HepG2 (cell line): ENCODE data around the gene TRMT10C. TPM values are rescaled to one million over a fixed set of nuclear protein-coding genes. Genes with fewer than 3 reads are reported as not detected.

Experiments used
- ATAD3A ChIP-seq: sonication (generic); formaldehyde crosslinking; IDR thresholded peaks from 2 replicates; pipeline ENCODE4 v1.4.0; 2020; ENCODE audit warnings: missing genetic modification reagents
- FOXK2 ChIP-seq: fragments of 450-650 bp; IDR thresholded peaks from 2 replicates; pipeline ENCODE4 v1.6.1; 2016
- HNRNPH1 ChIP-seq: fragments of 200-400 bp; formaldehyde crosslinking; optimal IDR thresholded peaks from 2 replicates; pipeline ENCODE3; 2017; ENCODE audit warnings: mild to moderate bottlenecking, low read depth, low read length
- KAT2B ChIP-seq: fragments of 150-350 bp; IDR thresholded peaks from 2 replicates; pipeline ENCODE4 v1.6.1; 2014; ENCODE audit warnings: low read depth, low read length, borderline replicate concordance
- KAT7 ChIP-seq: IDR thresholded peaks from 2 replicates; pipeline ENCODE4 v1.6.1; 2018; ENCODE audit warnings: borderline replicate concordance, missing compliant biosample characterization
- KDM4B ChIP-seq: sonication (generic); formaldehyde crosslinking; IDR thresholded peaks from 2 replicates; pipeline ENCODE4 v1.4.0; 2020; ENCODE audit warnings: missing genetic modification reagents
- NPAS2 ChIP-seq: sonication (generic); formaldehyde crosslinking; IDR thresholded peaks from 2 replicates; pipeline ENCODE4 v1.8.0; 2022; ENCODE audit warnings: mild to moderate bottlenecking, missing genetic modification reagents, borderline replicate concordance
- REPIN1 ChIP-seq: sonication (generic); formaldehyde crosslinking; IDR thresholded peaks from 2 replicates; pipeline ENCODE4 v1.8.0; 2022; ENCODE audit warnings: missing genetic modification reagents, low read depth, mild to moderate bottlenecking, borderline replicate concordance
- SAFB2 ChIP-seq: sonication (generic); formaldehyde crosslinking; IDR thresholded peaks from 2 replicates; pipeline ENCODE4 v1.5.1; 2020; ENCODE audit warnings: missing genetic modification reagents, low read depth, mild to moderate bottlenecking, borderline replicate concordance
- SETDB1 ChIP-seq: sonication (generic); formaldehyde crosslinking; IDR thresholded peaks from 2 replicates; pipeline ENCODE4 v1.5.1; 2020; ENCODE audit warnings: missing genetic modification reagents, mild to moderate bottlenecking, borderline replicate concordance
- SOX13 ChIP-seq, 3 experiments: fragments of 450-650 bp in 1 of 3; sonication (generic) in 1 of 3; formaldehyde crosslinking in 1 of 3; IDR thresholded peaks in 2 of 3; conservative IDR thresholded peaks in 1 of 3; 2 replicates each; pipeline versions ENCODE4 v1.5.0 to v1.6.1; 2016 to 2020; ENCODE audit warnings: antibody characterized with exemption in 1 of 3, mild to moderate bottlenecking in 1 of 3, missing compliant biosample characterization in 1 of 3, missing genetic modification reagents in 1 of 3, moderate library complexity in 1 of 3
- SP4 ChIP-seq: sonication (generic); formaldehyde crosslinking; IDR thresholded peaks from 2 replicates; pipeline ENCODE4 v1.8.1; 2023; ENCODE audit warnings: mild to moderate bottlenecking, missing genetic modification reagents
- ZNF460 ChIP-seq: sonication (generic); formaldehyde crosslinking; IDR thresholded peaks from 2 replicates; pipeline ENCODE4 v1.5.1; 2020; ENCODE audit warnings: missing genetic modification reagents, mild to moderate bottlenecking, borderline replicate concordance
- ZNF569 ChIP-seq: sonication (generic); formaldehyde crosslinking; IDR thresholded peaks from 2 replicates; pipeline ENCODE4 v1.5.0; 2020; ENCODE audit warnings: mild to moderate bottlenecking, missing genetic modification reagents, moderate library complexity, borderline replicate concordance
- ZSCAN12 ChIP-seq: sonication (generic); formaldehyde crosslinking; IDR thresholded peaks from 2 replicates; pipeline ENCODE4 v1.9.0; 2021; ENCODE audit warnings: mild to moderate bottlenecking, missing genetic modification reagents
- polyA plus RNA-seq, 8 experiments: library from polyadenylated mRNA; depleted of rRNA in 3 of 8; stranded (reverse) in 7 of 8; unstranded in 1 of 8; fragments of >200 nt; fragmentation: Illumina TruSeq in 4 of 8; extraction: Trizol in 4 of 8; gene quantifications; 2 replicates each; pipeline versions ENCODE4 v1.2.1 to v1.2.3, GENCODE V29; 2011 to 2016; ENCODE audit warnings: low read depth in 4 of 8, missing spikeins in 1 of 8, mixed read lengths in 1 of 8; ENCODE audit not compliant: insufficient read depth in 1 of 8
- total RNA-seq, 5 experiments: library from RNA; depleted of rRNA; stranded (reverse); fragments of >200 nt; fragmentation: Illumina TruSeq; extraction: Trizol; gene quantifications; 2 replicates each; pipeline ENCODE4 v1.2.3, GENCODE V29; 2016; ENCODE audit warnings: low read depth in 1 of 5
- TF ChIP-seq, protein P1 (sequence below): sonication (generic); formaldehyde crosslinking; IDR thresholded peaks from 2 replicates; pipeline ENCODE4 v1.5.0; 2020; ENCODE audit warnings: missing genetic modification reagents
- TF ChIP-seq, protein P2 (sequence below): sonication (generic); formaldehyde crosslinking; IDR thresholded peaks from 2 replicates; pipeline ENCODE4 v1.4.0; 2020; ENCODE audit warnings: missing genetic modification reagents, low read depth, mild to moderate bottlenecking, borderline replicate concordance
- TF ChIP-seq, protein P3 (sequence below): sonication (generic); formaldehyde crosslinking; IDR thresholded peaks from 2 replicates; pipeline ENCODE4 v1.4.0; 2020; ENCODE audit warnings: missing genetic modification reagents, mild to moderate bottlenecking, borderline replicate concordance
- TF ChIP-seq, protein P4 (sequence below): sonication (generic); formaldehyde crosslinking; IDR thresholded peaks from 2 replicates; pipeline ENCODE4 v1.4.0; 2020; ENCODE audit warnings: missing genetic modification reagents, borderline replicate concordance

Gene TRMT10C
- total and polyA plus RNA-seq, 2 of the 13 experiments (the other 11 are each of a cell fraction or from before 2014, with no cell fraction given): 10.8 to 39.2 TPM

DNA sequence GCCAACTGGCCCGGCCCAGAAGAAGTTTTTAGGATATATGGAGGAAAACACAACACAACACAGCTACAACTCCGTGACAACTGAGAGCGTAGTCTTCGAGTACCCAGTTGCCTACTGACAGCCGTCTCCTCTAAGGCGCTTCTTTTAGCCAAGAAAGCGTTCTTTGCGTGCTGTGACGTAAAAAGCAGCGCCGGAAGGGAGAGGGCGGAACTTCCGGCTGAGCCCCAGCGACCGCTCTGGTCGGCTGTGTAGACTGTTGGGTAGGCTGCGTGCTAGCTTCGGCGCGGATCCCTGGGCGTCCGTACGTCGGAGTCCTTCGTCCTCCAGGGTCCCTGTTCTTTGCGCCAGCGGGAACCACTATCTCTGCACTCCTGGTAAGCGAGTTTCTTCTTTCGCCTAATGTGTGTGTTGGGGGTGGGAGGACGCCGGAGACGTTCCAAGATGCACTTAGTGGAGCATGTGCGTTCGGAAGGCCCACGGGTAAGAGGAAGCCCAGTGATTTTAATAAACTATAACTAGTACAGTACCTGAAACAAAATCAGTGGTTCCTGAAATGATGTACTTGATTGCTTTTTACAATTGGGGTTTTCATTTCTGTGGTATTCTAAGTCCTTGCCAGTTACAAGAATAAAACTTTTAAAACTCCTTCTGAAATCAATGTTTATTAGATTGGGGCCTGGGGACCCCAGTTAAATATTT, at the start of gene TRMT10C (continued):
- TF ChIP-seq, protein P1, sequence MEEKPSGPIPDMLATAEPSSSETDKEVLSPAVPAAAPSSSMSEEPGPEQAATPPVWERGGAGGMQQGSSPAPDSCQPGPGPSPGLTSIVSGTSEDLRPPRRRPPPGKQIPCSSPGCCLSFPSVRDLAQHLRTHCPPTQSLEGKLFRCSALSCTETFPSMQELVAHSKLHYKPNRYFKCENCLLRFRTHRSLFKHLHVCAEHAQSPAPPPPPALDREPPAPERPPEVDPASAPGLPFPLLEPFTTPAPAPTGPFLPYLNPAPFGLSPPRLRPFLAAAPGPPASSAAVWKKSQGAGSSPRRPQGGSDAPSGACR (CRISPR knock-in tag): 0 out of 2 replicates have a peak, but pooled peaks have one; percentile 45
- no peak; the same call in 1 of the 2 replicates for TF ChIP-seq ZNF460 (CRISPR knock-in tag)
- TF ChIP-seq ZSCAN12 (CRISPR knock-in tag): 0 out of 2 replicates have a peak, but pooled peaks have one; percentile 61
- TF ChIP-seq HNRNPH1: no peak
- TF ChIP-seq ZNF569 (CRISPR knock-in tag): 0 out of 2 replicates have a peak, but pooled peaks have one; percentile 60
- TF ChIP-seq KAT7 (CRISPR knock-in tag): peak; percentile 24; the same call in 1 of the 2 replicates
- TF ChIP-seq NPAS2 (CRISPR knock-in tag): no peak
- TF ChIP-seq ATAD3A: no peak
- no peak for TF ChIP-seq SOX13 (IDR thresholded peaks at IDR 0.05)
- TF ChIP-seq SOX13 (CRISPR knock-in tag; conservative IDR thresholded peaks at IDR 0.05 in 1 of 2, IDR thresholded peaks at IDR 0.05 in 1 of 2): peak in 1 of 2 experiments; percentile 26; a peak in 1 of 4 replicates
- TF ChIP-seq KDM4B (CRISPR knock-in tag): 0 out of 2 replicates have a peak, but pooled peaks have one; percentile 68
- no peak; the same call in 1 of the 2 replicates for TF ChIP-seq SAFB2 (CRISPR knock-in tag)
- TF ChIP-seq, protein P2, sequence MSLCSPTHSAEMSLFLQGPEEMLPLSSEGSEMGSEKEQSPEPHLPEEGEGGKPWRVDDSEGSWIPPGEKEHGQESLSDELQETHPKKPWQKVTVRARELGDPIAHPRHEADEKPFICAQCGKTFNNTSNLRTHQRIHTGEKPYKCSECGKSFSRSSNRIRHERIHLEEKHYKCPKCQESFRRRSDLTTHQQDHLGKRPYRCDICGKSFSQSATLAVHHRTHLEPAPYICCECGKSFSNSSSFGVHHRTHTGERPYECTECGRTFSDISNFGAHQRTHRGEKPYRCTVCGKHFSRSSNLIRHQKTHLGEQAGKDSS (CRISPR knock-in tag): peak; percentile 23; the same call in 1 of the 2 replicates
- peak; percentile 56; the same call in 1 of the 2 replicates for TF ChIP-seq SP4
- no peak for TF ChIP-seq FOXK2
- TF ChIP-seq, protein P3, sequence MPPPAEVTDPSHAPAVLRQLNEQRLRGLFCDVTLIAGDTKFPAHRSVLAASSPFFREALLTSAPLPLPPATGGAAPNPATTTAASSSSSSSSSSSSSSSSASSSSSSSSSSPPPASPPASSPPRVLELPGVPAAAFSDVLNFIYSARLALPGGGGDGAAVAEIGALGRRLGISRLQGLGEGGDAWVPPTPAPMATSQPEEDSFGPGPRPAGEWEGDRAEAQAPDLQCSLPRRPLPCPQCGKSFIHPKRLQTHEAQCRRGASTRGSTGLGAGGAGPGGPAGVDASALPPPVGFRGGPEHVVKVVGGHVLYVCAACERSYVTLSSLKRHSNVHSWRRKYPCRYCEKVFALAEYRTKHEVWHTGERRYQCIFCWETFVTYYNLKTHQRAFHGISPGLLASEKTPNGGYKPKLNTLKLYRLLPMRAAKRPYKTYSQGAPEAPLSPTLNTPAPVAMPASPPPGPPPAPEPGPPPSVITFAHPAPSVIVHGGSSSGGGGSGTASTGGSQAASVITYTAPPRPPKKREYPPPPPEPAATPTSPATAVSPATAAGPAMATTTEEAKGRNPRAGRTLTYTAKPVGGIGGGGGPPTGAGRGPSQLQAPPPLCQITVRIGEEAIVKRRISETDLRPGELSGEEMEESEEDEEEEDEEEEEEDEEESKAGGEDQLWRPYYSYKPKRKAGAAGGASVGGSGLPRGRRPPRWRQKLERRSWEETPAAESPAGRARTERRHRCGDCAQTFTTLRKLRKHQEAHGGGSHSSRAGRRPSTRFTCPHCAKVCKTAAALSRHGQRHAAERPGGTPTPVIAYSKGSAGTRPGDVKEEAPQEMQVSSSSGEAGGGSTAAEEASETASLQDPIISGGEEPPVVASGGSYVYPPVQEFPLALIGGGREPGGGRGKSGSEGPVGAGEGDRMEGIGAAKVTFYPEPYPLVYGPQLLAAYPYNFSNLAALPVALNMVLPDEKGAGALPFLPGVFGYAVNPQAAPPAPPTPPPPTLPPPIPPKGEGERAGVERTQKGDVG (CRISPR knock-in tag): peak; percentile 40; the same call in 1 of the 2 replicates
- TF ChIP-seq SETDB1 (CRISPR knock-in tag): 0 out of 2 replicates have a peak, but pooled peaks have one; percentile 59
- TF ChIP-seq REPIN1 (CRISPR knock-in tag): peak; percentile 88; the same call in 1 of the 2 replicates
- TF ChIP-seq, protein P4, sequence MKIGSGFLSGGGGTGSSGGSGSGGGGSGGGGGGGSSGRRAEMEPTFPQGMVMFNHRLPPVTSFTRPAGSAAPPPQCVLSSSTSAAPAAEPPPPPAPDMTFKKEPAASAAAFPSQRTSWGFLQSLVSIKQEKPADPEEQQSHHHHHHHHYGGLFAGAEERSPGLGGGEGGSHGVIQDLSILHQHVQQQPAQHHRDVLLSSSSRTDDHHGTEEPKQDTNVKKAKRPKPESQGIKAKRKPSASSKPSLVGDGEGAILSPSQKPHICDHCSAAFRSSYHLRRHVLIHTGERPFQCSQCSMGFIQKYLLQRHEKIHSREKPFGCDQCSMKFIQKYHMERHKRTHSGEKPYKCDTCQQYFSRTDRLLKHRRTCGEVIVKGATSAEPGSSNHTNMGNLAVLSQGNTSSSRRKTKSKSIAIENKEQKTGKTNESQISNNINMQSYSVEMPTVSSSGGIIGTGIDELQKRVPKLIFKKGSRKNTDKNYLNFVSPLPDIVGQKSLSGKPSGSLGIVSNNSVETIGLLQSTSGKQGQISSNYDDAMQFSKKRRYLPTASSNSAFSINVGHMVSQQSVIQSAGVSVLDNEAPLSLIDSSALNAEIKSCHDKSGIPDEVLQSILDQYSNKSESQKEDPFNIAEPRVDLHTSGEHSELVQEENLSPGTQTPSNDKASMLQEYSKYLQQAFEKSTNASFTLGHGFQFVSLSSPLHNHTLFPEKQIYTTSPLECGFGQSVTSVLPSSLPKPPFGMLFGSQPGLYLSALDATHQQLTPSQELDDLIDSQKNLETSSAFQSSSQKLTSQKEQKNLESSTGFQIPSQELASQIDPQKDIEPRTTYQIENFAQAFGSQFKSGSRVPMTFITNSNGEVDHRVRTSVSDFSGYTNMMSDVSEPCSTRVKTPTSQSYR (CRISPR knock-in tag): peak; percentile 55; the same call in 1 of the 2 replicates
- no peak for TF ChIP-seq KAT2B
